OCI-LY7 (cell line): ENCODE results near the gene PPARG.

Experiments
- EZH2phosphoT487 ChIP-seq: fragments of 200-600 bp; sonication (generic); IDR thresholded peaks from 2 replicates; pipeline ENCODE4 v1.6.1; 2018; ENCODE audit warnings: low read depth, borderline replicate concordance, mild to moderate bottlenecking, mixed run types, antibody characterized with exemption, low read length, moderate library complexity, mixed read lengths
- TF ChIP-seq, protein P1 (sequence below): fragments of 200-600 bp; sonication (generic); conservative IDR thresholded peaks from 2 replicates; pipeline ENCODE4 v1.5.1; 2014; ENCODE audit warnings: mild to moderate bottlenecking, antibody characterized with exemption, low read length, moderate library complexity, mixed read lengths

DNA sequence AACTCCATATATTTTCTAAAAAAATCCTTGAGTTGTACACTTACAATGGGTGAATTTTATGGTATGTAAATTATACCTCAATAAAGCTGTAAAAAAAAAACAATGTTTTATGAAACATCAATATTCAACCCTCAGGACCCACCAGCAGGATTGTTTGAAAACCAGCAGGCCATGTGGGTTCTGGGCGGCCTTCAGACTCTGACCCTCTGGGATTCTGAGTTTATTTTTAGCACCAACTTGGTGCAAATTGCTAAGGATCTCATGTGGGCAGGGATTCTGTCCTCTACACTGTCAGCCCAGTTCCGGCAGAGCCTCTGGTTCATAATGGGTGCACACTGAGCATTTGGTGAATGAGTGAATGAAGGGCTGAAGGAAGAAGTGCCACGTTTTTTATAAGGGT lies 171.3 kb downstream of the PPARG start:
- TF ChIP-seq, protein P1, sequence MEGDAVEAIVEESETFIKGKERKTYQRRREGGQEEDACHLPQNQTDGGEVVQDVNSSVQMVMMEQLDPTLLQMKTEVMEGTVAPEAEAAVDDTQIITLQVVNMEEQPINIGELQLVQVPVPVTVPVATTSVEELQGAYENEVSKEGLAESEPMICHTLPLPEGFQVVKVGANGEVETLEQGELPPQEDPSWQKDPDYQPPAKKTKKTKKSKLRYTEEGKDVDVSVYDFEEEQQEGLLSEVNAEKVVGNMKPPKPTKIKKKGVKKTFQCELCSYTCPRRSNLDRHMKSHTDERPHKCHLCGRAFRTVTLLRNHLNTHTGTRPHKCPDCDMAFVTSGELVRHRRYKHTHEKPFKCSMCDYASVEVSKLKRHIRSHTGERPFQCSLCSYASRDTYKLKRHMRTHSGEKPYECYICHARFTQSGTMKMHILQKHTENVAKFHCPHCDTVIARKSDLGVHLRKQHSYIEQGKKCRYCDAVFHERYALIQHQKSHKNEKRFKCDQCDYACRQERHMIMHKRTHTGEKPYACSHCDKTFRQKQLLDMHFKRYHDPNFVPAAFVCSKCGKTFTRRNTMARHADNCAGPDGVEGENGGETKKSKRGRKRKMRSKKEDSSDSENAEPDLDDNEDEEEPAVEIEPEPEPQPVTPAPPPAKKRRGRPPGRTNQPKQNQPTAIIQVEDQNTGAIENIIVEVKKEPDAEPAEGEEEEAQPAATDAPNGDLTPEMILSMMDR, result no peak
- no peak for TF ChIP-seq EZH2phosphoT487
